Parathyroid adenoma (tissue), 2 donors: ENCODE measurements around the gene LRRC63.
A peak's percentile ranks its signal among the peaks of the same experiment; 100 is the strongest.

Source experiments
- H2AFZ ChIP-seq: fragments of 300-600 bp; sonication (generic); one replicate; pipeline ENCODE4 v1.7.0; 2017; ENCODE audit warnings: antibody characterized with exemption, mild to moderate bottlenecking
- H3K27ac ChIP-seq: fragments of 300-600 bp; sonication (generic); one replicate; pipeline ENCODE4 v1.7.0; 2017
- H3K27me3 ChIP-seq: fragments of 300-600 bp; sonication (generic); one replicate; pipeline ENCODE4 v1.7.0; 2017; ENCODE audit warnings: low read length; ENCODE audit not compliant: control insufficient read depth, insufficient read depth
- H3K36me3 ChIP-seq: fragments of 300-600 bp; sonication (generic); one replicate; pipeline ENCODE4 v1.7.0; 2017; ENCODE audit warnings: low read length; ENCODE audit not compliant: control insufficient read depth, insufficient read depth
- H3K4me1 ChIP-seq: fragments of 300-600 bp; sonication (generic); one replicate; pipeline ENCODE4 v1.7.0; 2017; ENCODE audit warnings: control low read depth
- H3K4me2 ChIP-seq: fragments of 300-600 bp; sonication (generic); one replicate; pipeline ENCODE4 v1.7.0; 2017; ENCODE audit warnings: low read length
- H3K4me3 ChIP-seq: fragments of 300-600 bp; sonication (generic); one replicate; pipeline ENCODE4 v1.7.0; 2017; ENCODE audit warnings: low read depth, low read length
- H3K79me2 ChIP-seq: fragments of 300-600 bp; sonication (generic); one replicate; pipeline ENCODE4 v1.7.0; 2017; ENCODE audit warnings: control low read depth
- H3K9ac ChIP-seq: fragments of 300-600 bp; sonication (generic); one replicate; pipeline ENCODE4 v1.7.0; 2017; ENCODE audit warnings: mild to moderate bottlenecking
- H3K9me3 ChIP-seq: fragments of 300-600 bp; sonication (generic); one replicate; pipeline ENCODE4 v1.7.0; 2017; ENCODE audit warnings: low read length; ENCODE audit not compliant: control insufficient read depth
- TF ChIP-seq, protein P1 (sequence below): fragments of 300-600 bp; sonication (generic); IDR thresholded peaks from one replicate; pipeline ENCODE4 v1.7.0; 2017; ENCODE audit warnings: antibody characterized with exemption, mild to moderate bottlenecking
- donor health status: primary hyperparathyroidism.

The LRRC63 gene

DNA sequence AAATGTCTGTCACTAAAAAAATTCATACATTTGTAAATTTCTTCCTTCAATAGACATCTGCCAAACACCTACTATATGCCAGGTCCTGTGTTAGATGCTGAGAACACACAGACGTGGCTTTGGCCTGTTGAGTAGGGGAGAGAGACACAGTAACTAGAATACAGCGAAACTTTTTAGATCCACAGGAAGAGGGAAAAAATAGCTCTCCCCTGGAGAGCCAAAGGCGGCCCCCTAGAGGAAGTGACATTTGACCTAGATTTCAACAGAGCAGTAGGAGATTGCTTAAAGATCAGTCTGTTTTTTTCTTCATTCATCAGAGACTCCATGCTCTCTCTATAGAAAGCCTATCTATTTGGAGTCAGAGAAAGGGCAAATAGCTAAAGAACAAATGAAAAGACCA lies 41.0 kb upstream of the LRRC63 start:
- H3K4me3 ChIP-seq, result no peak overlapping the region
- TF ChIP-seq, protein P1, sequence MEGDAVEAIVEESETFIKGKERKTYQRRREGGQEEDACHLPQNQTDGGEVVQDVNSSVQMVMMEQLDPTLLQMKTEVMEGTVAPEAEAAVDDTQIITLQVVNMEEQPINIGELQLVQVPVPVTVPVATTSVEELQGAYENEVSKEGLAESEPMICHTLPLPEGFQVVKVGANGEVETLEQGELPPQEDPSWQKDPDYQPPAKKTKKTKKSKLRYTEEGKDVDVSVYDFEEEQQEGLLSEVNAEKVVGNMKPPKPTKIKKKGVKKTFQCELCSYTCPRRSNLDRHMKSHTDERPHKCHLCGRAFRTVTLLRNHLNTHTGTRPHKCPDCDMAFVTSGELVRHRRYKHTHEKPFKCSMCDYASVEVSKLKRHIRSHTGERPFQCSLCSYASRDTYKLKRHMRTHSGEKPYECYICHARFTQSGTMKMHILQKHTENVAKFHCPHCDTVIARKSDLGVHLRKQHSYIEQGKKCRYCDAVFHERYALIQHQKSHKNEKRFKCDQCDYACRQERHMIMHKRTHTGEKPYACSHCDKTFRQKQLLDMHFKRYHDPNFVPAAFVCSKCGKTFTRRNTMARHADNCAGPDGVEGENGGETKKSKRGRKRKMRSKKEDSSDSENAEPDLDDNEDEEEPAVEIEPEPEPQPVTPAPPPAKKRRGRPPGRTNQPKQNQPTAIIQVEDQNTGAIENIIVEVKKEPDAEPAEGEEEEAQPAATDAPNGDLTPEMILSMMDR, result no peak
- H3K27ac ChIP-seq, result peak overlapping the region; percentile 67
- H3K9me3 ChIP-seq, result no peaks in the 10 kb centered on the region
- H2AFZ ChIP-seq, result peak overlapping the region; percentile 6
- H3K36me3 ChIP-seq, result no peaks in the 10 kb centered on the region
- H3K27me3 ChIP-seq, result no peaks in the 10 kb centered on the region
- no peaks in the 10 kb centered on the region for H3K79me2 ChIP-seq
- no peak overlapping the region for H3K9ac ChIP-seq
- H3K4me1 ChIP-seq, result peaks cover 6% of the 10 kb centered on the region
- no peak overlapping the region for H3K4me2 ChIP-seq

DNA sequence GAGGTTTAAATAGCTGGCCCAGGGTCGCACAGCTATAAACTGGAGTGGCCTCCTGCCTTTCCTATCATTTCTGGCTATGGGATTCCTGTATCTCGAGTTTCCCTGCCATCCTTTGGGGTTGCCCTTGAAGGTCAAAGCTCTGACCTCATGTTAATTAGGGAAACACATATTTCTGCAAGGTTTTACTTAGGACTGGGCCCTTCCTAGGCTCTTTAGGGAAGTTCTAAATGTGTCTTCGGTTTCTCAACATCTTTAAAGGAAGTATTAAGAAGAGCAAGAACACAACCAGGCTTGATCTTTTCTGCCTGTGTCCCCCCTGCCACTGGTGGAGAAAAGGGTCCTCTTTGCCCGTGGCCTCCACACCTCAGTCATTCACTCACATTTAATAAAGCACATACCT lies 40.5 kb upstream of the LRRC63 start:
- Histone ChIP-seq H3K4me2 (no peak overlapping the region), H3K4me1 (peaks cover 6% of the 10 kb centered on the region), H3K79me2 (no peaks in the 10 kb centered on the region), H3K4me3 (no peak overlapping the region), H3K36me3 (no peaks in the 10 kb centered on the region), H3K27ac (peak overlapping the region; percentile 67), H2AFZ (no peak overlapping the region), H3K9ac (no peak overlapping the region), H3K9me3 (no peaks in the 10 kb centered on the region), H3K27me3 (no peaks in the 10 kb centered on the region)
- TF ChIP-seq, protein P1, result no peak

DNA sequence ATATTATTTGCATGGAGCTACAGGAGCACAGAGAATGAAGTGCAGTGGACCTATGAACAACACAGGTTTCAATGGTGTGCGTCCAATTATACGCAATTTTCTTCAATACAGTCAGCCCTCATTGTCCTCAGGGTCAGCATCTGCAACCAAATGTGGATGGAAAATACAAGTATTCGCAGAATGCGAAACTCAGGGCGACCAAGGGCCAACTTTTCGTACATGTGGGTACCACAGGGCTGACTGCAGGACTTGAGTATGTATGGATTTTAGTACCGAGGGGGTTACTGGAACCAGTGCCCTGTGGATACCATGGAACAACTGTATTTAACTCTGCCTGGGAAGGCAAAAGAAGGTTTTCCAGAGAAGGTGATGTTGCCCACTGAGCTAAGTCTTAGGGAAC lies 40.0 kb upstream of the LRRC63 start:
- no peak overlapping the region for H3K9ac ChIP-seq
- H3K79me2 ChIP-seq, result no peaks in the 10 kb centered on the region
- H3K4me3 ChIP-seq, result no peak overlapping the region
- no peaks in the 10 kb centered on the region for H3K36me3 ChIP-seq
- H3K4me1 ChIP-seq, result peaks cover 6% of the 10 kb centered on the region
- H3K9me3 ChIP-seq, result no peaks in the 10 kb centered on the region
- H3K4me2 ChIP-seq, result no peak overlapping the region
- H3K27me3 ChIP-seq, result no peaks in the 10 kb centered on the region
- no peak overlapping the region for H3K27ac ChIP-seq
- H2AFZ ChIP-seq, result no peak overlapping the region
- TF ChIP-seq, protein P1, result no peak

DNA sequence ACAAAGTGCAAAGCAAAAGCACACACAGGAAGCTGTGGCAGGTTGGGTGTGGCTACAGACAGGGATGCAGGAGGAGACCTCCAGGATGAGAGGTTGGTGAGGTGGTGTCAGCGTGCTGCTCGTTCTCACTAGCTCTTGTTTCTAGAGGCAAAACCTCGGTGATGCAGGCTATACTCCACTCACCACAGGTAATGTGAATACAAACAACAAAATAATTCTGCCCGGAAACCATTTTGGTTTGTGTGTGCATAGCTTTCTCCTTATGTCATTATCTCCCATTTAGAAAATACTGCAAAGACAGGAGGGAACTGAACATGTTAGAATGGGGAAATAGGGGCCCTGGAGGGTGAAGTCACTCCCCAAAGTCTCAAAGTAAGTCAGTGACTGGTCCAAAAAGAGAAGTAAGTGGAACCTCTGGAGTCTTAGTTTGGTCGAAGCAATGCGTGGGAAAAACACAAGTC lies 39.2 kb upstream of the LRRC63 start:
- H3K27ac ChIP-seq, result no peak overlapping the region
- H3K27me3 ChIP-seq, result no peaks in the 10 kb centered on the region
- no peaks in the 10 kb centered on the region for H3K79me2 ChIP-seq
- H2AFZ ChIP-seq, result no peak overlapping the region
- no peaks in the 10 kb centered on the region for H3K36me3 ChIP-seq
- H3K4me3 ChIP-seq, result no peak overlapping the region
- H3K9me3 ChIP-seq, result no peaks in the 10 kb centered on the region
- no peak overlapping the region for H3K9ac ChIP-seq
- H3K4me1 ChIP-seq, result peaks cover 6% of the 10 kb centered on the region
- TF ChIP-seq, protein P1, result no peak
- no peak overlapping the region for H3K4me2 ChIP-seq

DNA sequence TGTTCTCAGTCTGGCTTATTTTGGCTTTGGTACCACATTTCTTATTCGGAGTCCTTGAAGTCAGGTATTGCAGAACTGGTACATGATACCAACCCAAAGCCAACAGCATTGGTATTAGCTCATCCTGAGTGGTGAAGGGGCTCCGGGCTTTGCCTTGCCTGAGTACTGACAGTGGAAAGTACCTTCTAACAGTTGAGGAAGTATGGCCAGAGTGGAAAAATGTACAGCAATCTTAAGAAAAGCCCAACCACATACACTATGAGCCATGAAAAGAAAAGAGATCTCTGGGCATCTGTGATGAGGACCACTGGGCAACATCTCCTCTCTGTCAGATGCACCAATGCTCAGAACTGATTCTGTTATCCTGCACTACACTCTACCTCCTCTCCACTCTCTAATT lies 38.1 kb upstream of the LRRC63 start:
- H3K9ac ChIP-seq, result no peak overlapping the region
- H3K36me3 ChIP-seq, result no peaks in the 10 kb centered on the region
- H2AFZ ChIP-seq, result no peak overlapping the region
- peaks cover 6% of the 10 kb centered on the region for H3K4me1 ChIP-seq
- no peak overlapping the region for H3K27ac ChIP-seq
- H3K4me3 ChIP-seq, result no peak overlapping the region
- H3K79me2 ChIP-seq, result no peaks in the 10 kb centered on the region
- H3K9me3 ChIP-seq, result no peaks in the 10 kb centered on the region
- H3K27me3 ChIP-seq, result no peaks in the 10 kb centered on the region
- no peak overlapping the region for H3K4me2 ChIP-seq
- TF ChIP-seq, protein P1, result no peak
